ENCODE results near the gene PGAM5.
A peak's percentile ranks its signal among the peaks of the same experiment; 100 is the strongest.

The PGAM5 gene

DNA sequence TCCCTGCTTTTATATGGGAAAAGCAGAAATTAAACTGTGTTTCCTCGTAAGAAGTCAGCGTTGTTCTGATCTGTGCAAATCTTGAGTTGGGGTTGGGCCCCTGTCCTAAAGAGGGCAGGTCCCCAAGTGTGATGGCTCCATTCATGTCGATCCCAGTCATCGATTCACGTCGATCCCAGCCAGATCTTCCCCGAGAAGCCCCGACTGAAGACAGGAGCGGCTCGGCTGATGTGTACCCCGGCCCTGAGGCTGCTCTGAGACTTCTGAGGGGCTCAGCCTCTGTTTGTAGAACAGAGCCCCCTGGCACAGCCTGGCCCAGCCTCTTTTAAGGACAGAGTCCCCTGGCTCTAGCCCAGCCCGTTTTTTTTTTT lies 9.3 kb downstream of the PGAM5 start:
- H3K9ac ChIP-seq = no peak overlapping the region
- no peaks in the 10 kb centered on the region for H3K9me3 ChIP-seq (replicated peaks in 1 of 11)
- no peak for TF ChIP-seq Cebpa-rat (IDR thresholded peaks at IDR 0.05)
- peaks cover 15 to 23% (median 19%) of the 10 kb centered on the region in 10 experiments for H3K4me1 ChIP-seq
- H3K27me3 ChIP-seq = no peaks in the 10 kb centered on the region
- no peak overlapping the region for H3K4me2 ChIP-seq
- H3K36me3 ChIP-seq = peaks cover 77 to 97% (median 89%) of the 10 kb centered on the region in 11 experiments
- peaks cover 56 to 97% (median 94%) of the 10 kb centered on the region in 11 experiments for H4K20me1 ChIP-seq
- H3K4me3 ChIP-seq = no peak overlapping the region
- H3K27ac ChIP-seq = no peak overlapping the region

DNA sequence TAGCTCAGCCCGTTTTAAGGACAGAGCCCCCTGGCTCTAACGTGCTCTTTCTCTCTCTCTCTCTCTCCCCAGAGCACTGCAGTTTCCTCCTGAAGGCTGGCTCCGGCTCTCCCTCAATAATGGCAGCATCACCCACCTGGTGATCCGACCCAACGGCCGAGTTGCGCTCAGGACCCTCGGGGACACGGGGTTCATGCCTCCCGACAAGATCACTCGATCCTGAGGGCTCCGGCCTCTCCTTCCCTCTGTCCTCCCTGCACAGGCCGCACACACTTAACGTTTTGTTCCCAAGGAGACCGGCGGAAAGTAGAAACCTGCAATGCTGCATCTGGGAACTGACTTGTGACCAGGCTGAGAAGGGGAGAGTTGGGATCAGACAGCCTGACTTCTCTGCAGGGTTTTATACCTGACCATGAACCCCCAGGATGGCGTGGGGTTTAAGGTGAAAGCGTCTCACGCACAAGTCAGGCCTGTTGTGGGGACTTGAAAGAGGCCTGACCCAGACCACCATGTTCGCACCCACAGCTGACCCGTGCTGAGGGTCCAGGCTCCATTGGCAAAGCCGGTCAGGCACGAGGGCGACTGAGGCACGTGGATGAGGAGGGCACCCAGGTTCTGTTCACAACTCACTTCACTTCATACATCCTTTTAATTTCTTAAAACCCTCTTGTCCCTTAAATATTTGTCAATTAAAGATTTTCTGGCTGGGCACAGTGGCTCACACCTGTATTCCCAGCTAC lies 10.1 kb downstream of the PGAM5 start:
- no peak overlapping the region for H3K4me2 ChIP-seq
- no peak for TF ChIP-seq Cebpa-rat (IDR thresholded peaks at IDR 0.05)
- no peaks in the 10 kb centered on the region for H3K9me3 ChIP-seq (replicated peaks in 1 of 11)
- H3K4me3 ChIP-seq = no peak overlapping the region
- H4K20me1 ChIP-seq = peaks cover 57 to 97% (median 95%) of the 10 kb centered on the region in 11 experiments
- H3K27me3 ChIP-seq = no peaks in the 10 kb centered on the region
- H3K9ac ChIP-seq = no peak overlapping the region
- H3K27ac ChIP-seq = no peak overlapping the region
- peaks cover 79 to 97% (median 89%) of the 10 kb centered on the region in 11 experiments for H3K36me3 ChIP-seq
- H3K4me1 ChIP-seq = peaks cover 15 to 23% (median 19%) of the 10 kb centered on the region in 10 experiments

DNA sequence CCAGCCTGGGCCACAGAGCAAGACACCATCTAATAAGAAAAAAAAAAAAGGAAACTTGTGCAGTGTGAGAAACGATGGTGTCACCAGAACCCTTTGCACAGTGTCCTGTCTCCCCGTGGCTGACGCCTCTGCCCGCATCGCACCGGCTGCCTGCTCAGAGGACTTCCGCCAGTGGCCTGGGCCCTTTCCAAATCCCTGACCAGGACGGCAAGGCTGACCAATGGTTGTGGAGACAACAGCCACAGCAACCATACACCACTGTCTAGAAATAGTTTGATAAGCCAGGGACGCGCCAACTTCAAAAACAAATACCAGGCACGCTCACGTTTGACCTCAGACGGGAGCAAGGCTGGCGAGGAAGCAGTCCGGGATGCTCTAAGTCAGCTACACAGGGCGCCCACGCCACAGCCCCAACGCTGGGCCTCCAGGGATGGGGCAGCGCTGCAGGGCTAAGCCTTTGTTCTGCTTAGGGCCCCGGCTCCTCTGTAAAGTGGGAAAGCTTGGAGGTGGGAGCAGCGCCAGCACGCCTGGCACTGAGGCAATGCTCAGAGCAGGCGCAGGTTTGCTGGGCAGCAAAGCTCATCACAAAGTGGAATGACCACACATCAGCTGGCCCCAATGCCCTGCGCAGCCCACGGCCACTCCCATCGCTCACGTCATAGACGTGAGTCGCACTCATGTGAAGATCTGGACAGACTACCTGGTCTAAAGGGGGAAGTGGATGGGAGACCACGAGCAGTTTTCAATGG lies 12.5 kb downstream of the PGAM5 start:
- H3K27ac ChIP-seq = peak overlapping the region in 1 of 11 experiments; percentile 14; a peak in 1 of 22 replicates
- H3K9ac ChIP-seq = no peak overlapping the region
- H3K4me3 ChIP-seq = no peak overlapping the region
- no peaks in the 10 kb centered on the region for H3K9me3 ChIP-seq (replicated peaks in 1 of 11)
- no peak for TF ChIP-seq Cebpa-rat (IDR thresholded peaks at IDR 0.05)
- no peak overlapping the region for H3K4me2 ChIP-seq
- H3K4me1 ChIP-seq = no peaks in the 10 kb centered on the region; a peak in 1 of 20 replicates
- peaks cover 43 to 97% (median 93%) of the 10 kb centered on the region in 11 experiments for H4K20me1 ChIP-seq
- no peaks in the 10 kb centered on the region for H3K27me3 ChIP-seq
- peaks cover 93 to 97% (median 95%) of the 10 kb centered on the region in 11 experiments for H3K36me3 ChIP-seq

DNA sequence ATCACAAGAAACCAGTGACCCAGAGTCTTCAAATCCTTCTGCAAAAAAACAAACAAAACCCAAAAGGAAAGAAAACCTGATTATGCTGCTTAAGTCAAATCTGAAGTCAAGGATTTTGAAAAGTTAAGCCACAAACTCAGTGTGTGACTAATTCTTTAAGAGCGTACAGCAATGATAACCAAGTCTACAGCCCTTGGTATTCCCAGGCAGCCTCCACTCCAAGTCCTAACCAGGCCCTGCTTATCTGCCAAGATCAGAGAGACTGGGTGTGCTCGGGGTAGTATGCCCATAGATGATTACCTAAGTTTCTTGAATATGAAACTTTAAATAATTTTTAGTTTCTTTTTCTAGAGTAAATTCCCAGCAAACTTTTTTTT lies 13.1 kb downstream of the PGAM5 start:
- H3K27me3 ChIP-seq = no peaks in the 10 kb centered on the region
- H3K36me3 ChIP-seq = peaks cover 96 to 100% (median 98%) of the 10 kb centered on the region in 11 experiments
- no peak overlapping the region for H3K4me2 ChIP-seq
- H3K9ac ChIP-seq = no peak overlapping the region
- H3K4me1 ChIP-seq = no peaks in the 10 kb centered on the region
- no peak overlapping the region for H3K4me3 ChIP-seq
- no peaks in the 10 kb centered on the region for H3K9me3 ChIP-seq (replicated peaks in 1 of 11)
- no peak overlapping the region for H3K27ac ChIP-seq
- peaks cover 46 to 100% (median 96%) of the 10 kb centered on the region in 11 experiments for H4K20me1 ChIP-seq
- no peak for TF ChIP-seq Cebpa-rat (IDR thresholded peaks at IDR 0.05)

DNA sequence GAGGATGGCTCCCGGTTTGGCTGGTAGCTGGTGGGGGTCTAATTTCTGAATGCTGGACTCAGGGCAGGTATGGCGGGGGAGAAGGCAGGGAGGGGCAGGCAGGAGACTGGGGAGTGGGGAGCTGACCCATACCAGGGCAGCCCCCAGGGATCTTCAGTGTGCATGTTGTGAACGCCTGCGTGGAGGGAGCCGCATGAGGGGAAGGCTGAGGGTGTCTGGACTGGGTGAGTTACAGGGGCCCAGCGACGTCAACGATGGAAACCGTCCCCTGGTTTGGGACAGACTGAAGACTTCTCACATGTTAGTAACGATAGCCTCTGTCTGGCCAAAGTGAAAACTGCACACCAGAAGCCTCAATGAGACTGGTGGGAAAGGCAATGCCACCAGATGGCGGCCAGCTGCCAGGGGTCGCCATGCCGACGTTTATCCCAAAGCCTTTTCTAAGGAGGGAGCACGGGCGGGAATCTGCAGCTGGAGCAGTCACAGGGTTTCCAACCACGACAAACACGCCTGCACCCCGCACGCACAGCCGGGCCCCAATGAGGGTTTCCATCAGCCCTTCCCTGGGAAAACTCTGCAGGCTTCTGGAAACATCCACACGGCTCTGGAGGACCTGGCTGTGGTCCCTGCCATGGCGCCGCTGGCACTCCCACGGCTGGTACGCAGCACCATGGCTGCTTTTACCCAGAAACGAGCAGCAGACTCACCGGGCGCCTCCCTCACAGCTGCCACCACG lies 14.0 kb downstream of the PGAM5 start:
- Histone ChIP-seq H3K9ac (no peak overlapping the region), H3K27me3 (no peaks in the 10 kb centered on the region), H3K4me1 (0 out of 20 replicates have a peak, but pooled peaks cover 0 to 1% (median 0%) of the 10 kb centered on the region in 10 experiments), H3K9me3 (replicated peaks in 1 of 11) (no peaks in the 10 kb centered on the region), H3K4me3 (no peak overlapping the region), H3K36me3 (peaks cover 92 to 97% (median 94%) of the 10 kb centered on the region in 11 experiments), H3K27ac (no peak overlapping the region), H3K4me2 (no peak overlapping the region), H4K20me1 (peaks cover 40 to 96% (median 92%) of the 10 kb centered on the region in 11 experiments)
- no peak for TF ChIP-seq Cebpa-rat (IDR thresholded peaks at IDR 0.05)

DNA sequence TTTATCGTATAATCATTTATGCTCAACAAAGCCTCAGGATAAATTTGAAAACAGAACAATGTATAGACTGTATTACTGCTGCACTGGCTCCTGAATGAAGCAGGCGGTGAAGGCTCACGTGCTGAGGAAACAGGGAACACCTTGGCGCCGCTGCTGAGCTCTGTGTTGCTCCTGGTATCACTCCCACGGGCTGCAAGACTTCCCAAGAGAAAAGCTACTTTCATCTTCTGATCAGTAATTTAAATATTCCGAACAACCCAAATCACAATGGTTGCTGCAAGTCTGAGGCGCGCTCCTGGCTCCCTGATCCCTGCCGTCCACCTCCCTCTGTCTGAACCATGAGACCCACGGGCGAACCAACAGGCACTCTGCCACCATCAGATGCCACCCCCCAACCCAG lies 15.7 kb downstream of the PGAM5 start:
- H3K4me1 ChIP-seq = peaks cover 0 to 14% (median 0%) of the 10 kb centered on the region in 10 experiments; a peak in 4 of 20 replicates
- H4K20me1 ChIP-seq = peaks cover 43 to 96% (median 92%) of the 10 kb centered on the region in 11 experiments
- no peak overlapping the region for H3K27ac ChIP-seq
- H3K9me3 ChIP-seq (replicated peaks in 1 of 11) = no peaks in the 10 kb centered on the region
- peaks cover 93 to 97% (median 95%) of the 10 kb centered on the region in 11 experiments for H3K36me3 ChIP-seq
- no peak overlapping the region for H3K4me3 ChIP-seq
- H3K27me3 ChIP-seq = no peaks in the 10 kb centered on the region
- no peak overlapping the region for H3K4me2 ChIP-seq
- no peak for TF ChIP-seq Cebpa-rat (IDR thresholded peaks at IDR 0.05)
- H3K9ac ChIP-seq = no peak overlapping the region

DNA sequence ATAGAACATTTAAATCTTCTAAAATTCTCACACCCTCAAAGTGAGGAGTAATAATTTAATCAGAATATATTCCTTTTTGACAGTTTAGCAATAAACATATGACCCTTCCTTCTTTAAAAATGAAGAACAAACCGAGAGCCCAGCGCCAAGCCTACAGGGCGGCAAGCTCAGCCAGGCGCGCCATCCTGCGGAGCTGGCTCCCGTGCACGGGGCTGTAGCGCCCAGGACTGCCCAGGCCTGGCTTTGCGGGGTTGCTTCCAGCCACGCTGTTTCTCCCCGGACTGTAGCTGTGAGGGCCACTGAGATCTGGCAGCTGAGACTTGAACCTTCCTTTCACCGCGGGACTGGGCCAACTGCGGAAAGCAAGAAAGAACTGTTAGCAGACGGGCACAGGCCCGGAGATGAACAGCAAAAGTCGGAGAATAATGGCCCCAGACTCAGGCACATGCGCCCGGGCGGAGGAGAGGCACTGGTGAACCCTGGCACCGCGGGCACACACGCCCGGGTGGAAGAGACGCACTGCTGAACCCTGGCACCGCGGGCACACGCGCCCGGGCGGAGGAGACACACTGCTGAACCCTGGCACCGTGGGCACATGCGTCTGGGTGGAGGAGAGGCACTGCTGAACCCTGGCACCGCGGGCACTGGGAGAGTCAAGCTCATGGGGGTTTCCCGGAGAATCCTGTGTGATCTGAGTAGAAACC lies 16.6 kb downstream of the PGAM5 start:
- Histone ChIP-seq H4K20me1 (peaks cover 39 to 97% (median 93%) of the 10 kb centered on the region in 11 experiments), H3K9ac (no peak overlapping the region), H3K4me2 (no peak overlapping the region), H3K9me3 (replicated peaks in 1 of 11) (no peaks in the 10 kb centered on the region), H3K27me3 (no peaks in the 10 kb centered on the region), H3K36me3 (peaks cover 95 to 97% (median 96%) of the 10 kb centered on the region in 11 experiments), H3K4me1 (peaks cover 0 to 14% (median 0%) of the 10 kb centered on the region in 10 experiments; a peak in 4 of 20 replicates), H3K27ac (no peak overlapping the region), H3K4me3 (no peak overlapping the region)
- TF ChIP-seq Cebpa-rat (IDR thresholded peaks at IDR 0.05) = no peak

DNA sequence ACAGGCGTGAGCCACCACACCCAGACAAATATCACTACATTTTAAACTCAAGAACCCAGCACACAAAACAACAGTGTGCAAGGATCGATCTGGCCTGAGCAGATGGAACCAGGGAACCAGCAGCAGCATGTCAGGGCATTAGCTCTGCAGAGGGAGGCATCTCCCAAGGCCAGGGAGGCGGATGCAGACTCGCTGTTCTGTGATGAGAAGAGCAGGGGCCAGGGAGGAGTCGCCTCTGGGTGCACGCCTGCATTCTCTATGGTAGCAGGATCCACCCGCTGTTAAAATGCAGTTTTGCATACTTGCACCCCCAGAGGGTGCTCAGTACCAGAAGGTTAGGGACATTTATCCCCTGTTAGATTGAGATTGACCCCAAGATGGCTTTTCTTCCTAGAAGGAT lies 17.9 kb downstream of the PGAM5 start:
- H3K27ac ChIP-seq = no peak overlapping the region
- H3K4me3 ChIP-seq = no peak overlapping the region
- TF ChIP-seq Cebpa-rat (IDR thresholded peaks at IDR 0.05) = no peak
- no peaks in the 10 kb centered on the region for H3K27me3 ChIP-seq
- peaks cover 95 to 97% (median 96%) of the 10 kb centered on the region in 11 experiments for H3K36me3 ChIP-seq
- no peaks in the 10 kb centered on the region for H3K9me3 ChIP-seq (replicated peaks in 1 of 11)
- peaks cover 0 to 14% (median 0%) of the 10 kb centered on the region in 10 experiments; a peak in 4 of 20 replicates for H3K4me1 ChIP-seq
- no peak overlapping the region for H3K4me2 ChIP-seq
- H3K9ac ChIP-seq = no peak overlapping the region
- peaks cover 29 to 96% (median 85%) of the 10 kb centered on the region in 11 experiments for H4K20me1 ChIP-seq
